Small intestine (tissue), 16 donors: ENCODE results near the gene LRIT2. TPM values are rescaled to one million over a fixed set of nuclear protein-coding genes. Genes with fewer than 3 reads are reported as not detected.

ENCODE experiments used
- DNase-seq, 2 donors: peaks; one replicate each; pipeline versions ENCODE4 v3.0.0 to v3.0.0-alpha.2; 2013
- FAIRE-seq: peaks from 2 replicates; lab custom pipeline; 2012; peaks lifted over from hg19 to GRCh38; lab: Jason Lieb, UNC
- H3K27ac ChIP-seq, 3 donors: one replicate each; pipeline ENCODE4 v1.5.1; 2013; ENCODE audit warnings: low read length in 2 of 3, mild to moderate bottlenecking in 2 of 3, control low read depth in 1 of 3, inconsistent platforms in 1 of 3, low read depth in 1 of 3, moderate library complexity in 1 of 3
- H3K27me3 ChIP-seq, 3 donors: one replicate each; pipeline ENCODE4 v1.6.1; 2013; ENCODE audit warnings: low read length in 3 of 3, inconsistent platforms in 1 of 3; ENCODE audit not compliant: control insufficient read depth in 3 of 3, insufficient read depth in 3 of 3
- H3K36me3 ChIP-seq, 3 donors: one replicate each; pipeline ENCODE4 v1.6.1; 2013; ENCODE audit warnings: low read length in 3 of 3, inconsistent platforms in 1 of 3, low read depth in 1 of 3, mild to moderate bottlenecking in 1 of 3, moderate library complexity in 1 of 3; ENCODE audit not compliant: control insufficient read depth in 3 of 3, insufficient read depth in 2 of 3
- H3K4me1 ChIP-seq, 3 donors: one replicate each; pipeline ENCODE4 v1.6.1; 2013; ENCODE audit warnings: low read length in 2 of 3, inconsistent platforms in 1 of 3, low read depth in 1 of 3, mild to moderate bottlenecking in 1 of 3, moderate library complexity in 1 of 3; ENCODE audit not compliant: control insufficient read depth in 3 of 3, insufficient read depth in 2 of 3
- H3K4me3 ChIP-seq, 3 donors: one replicate each; pipeline ENCODE4 v1.5.1; 2013; ENCODE audit warnings: low read length in 3 of 3, control low read depth in 1 of 3, inconsistent platforms in 1 of 3, low read depth in 1 of 3, mild to moderate bottlenecking in 1 of 3, moderate library complexity in 1 of 3
- H3K9me3 ChIP-seq, 2 donors: one replicate each; pipeline ENCODE4 v1.6.1; 2013; ENCODE audit warnings: low read depth in 1 of 2, low read length in 1 of 2; ENCODE audit not compliant: control insufficient read depth in 2 of 2, insufficient read depth in 1 of 2
- WGBS, 3 donors: extraction: QIAGEN DNeasy Blood & Tissue Kit; methylation state at CpG; one replicate each; pipeline ENCODE4 v1.1.7; 2013; 5-methylcytosine and 5-hydroxymethylcytosine counted together
- long read RNA-seq, 10 donors: transcript quantifications; one replicate each; lab custom pipeline, GENCODE V29; 2026
- polyA plus RNA-seq, 4 donors: library from polyadenylated mRNA; stranded (reverse) in 3 of 4; unstranded in 1 of 4; fragments of 200-250 nt in 3 of 4; fragments of 120-200 nt in 1 of 4; gene quantifications; one replicate each; pipeline versions ENCODE4 v1.2.1 to v1.2.3, GENCODE V29; 2013
- donor health status: healthy with polysubstance abuse.
- donor health status: control.
- donor health status: control.
- donor health status: Bipolar disorder and iron deficiency.
- donor health status: healthy.

LRIT2 gene, protein sequence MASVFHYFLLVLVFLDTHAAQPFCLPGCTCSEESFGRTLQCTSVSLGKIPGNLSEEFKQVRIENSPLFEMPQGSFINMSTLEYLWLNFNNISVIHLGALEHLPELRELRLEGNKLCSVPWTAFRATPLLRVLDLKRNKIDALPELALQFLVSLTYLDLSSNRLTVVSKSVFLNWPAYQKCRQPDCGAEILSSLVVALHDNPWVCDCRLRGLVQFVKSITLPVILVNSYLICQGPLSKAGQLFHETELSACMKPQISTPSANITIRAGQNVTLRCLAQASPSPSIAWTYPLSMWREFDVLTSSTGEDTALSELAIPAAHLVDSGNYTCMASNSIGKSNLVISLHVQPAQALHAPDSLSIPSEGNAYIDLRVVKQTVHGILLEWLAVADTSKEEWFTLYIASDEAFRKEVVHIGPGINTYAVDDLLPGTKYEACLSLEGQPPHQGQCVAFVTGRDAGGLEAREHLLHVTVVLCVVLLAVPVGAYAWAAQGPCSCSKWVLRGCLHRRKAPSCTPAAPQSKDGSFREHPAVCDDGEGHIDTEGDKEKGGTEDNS
- under 1 TPM in 1 of 4 donors, not detected in 3; 0.25 TPM for polyA plus RNA-seq
- long read RNA-seq, donor 1, result 0 reads
- long read RNA-seq, donor 2, result 0 reads
- long read RNA-seq, donor 3, result 0 reads
- long read RNA-seq, donor 4, result 0 reads
- long read RNA-seq, donor 5, result 0 reads
- long read RNA-seq, donor 6, result 0 reads
- long read RNA-seq, donor 7, result 0 reads
- long read RNA-seq, donor 8, result 0 reads
- long read RNA-seq, donor 9, result 0 reads
- long read RNA-seq, donor 10, result 0 reads

- H3K36me3 ChIP-seq, result no peaks in the 10 kb centered on the region
- peaks cover 0 to 2% (median 0%) of the 10 kb centered on the region in 3 donors for H3K27me3 ChIP-seq
- 61 to 72% (median 66%) methylated on average over 6 of the region's 6 CpGs for WGBS, 3 donors
- no peak within 1 kb of the TSS for H3K27ac ChIP-seq
- H3K4me1 ChIP-seq, result no peaks in the 10 kb centered on the region
- H3K9me3 ChIP-seq, result no peaks in the 10 kb centered on the region
- no peak for DNase-seq
- no peak within 1 kb of the TSS for H3K4me3 ChIP-seq
- FAIRE-seq, result no peak
These were observed at the start of gene LRIT2 for GRCh38 chr10:84225427-84226173. Gene LRIT2 (minus strand): TSS chr10:84225544. CDS start chr10:84225520, 24 bp downstream.

- Histone ChIP-seq H3K36me3 (no peaks in the 10 kb centered on the region), H3K4me1 (no peaks in the 10 kb centered on the region), H3K4me3 (no peak overlapping the region), H3K27me3 (no peaks in the 10 kb centered on the region), H3K27ac (peak overlapping the region in 1 of 3 donors; percentile 39), H3K9me3 (no peaks in the 10 kb centered on the region)
- FAIRE-seq (no peak), DNase-seq (peak; percentile 21 to 37)
- WGBS, 3 donors, result 6 to 34% (median 11%) methylated on average over 1 of the region's 1 CpG
These were observed 45.4 kb upstream of the LRIT2 start for GRCh38 chr10:84270708-84271107.

DNA sequence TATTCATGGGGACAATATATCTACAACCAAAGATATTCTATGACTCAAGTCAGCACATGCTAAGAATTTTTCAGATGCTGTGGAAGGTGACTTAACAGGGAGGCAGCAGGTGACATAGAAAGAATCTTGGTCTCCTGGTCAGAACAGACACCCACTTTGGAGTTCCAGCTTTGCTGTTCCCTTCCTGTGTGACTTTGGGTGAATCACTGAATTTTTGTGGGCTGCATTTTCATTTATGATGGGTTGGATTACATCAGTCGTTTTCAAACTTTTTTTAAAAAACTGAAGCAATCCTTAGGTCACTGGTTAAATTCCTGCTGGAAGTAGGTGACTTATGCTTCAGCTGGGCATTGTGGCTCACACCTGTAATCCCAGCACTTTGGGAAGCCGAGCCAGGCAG is 44.4 kb upstream of the LRIT2 start:
- Histone ChIP-seq H3K36me3 (no peaks in the 10 kb centered on the region), H3K9me3 (no peaks in the 10 kb centered on the region), H3K4me1 (no peaks in the 10 kb centered on the region), H3K27me3 (no peaks in the 10 kb centered on the region), H3K27ac (no peak overlapping the region), H3K4me3 (no peak overlapping the region)
- 38 to 65% (median 41%) methylated on average over 2 of the region's 2 CpGs for WGBS, 3 donors
- no peak for FAIRE-seq
- DNase-seq, result no peak

GRCh38 chr10:84269162-84269561 is 43.8 kb upstream of the LRIT2 start:
- no peaks in the 10 kb centered on the region for H3K9me3 ChIP-seq
- H3K4me1 ChIP-seq, result no peaks in the 10 kb centered on the region
- DNase-seq (no peak), FAIRE-seq (no peak)
- no peak overlapping the region for H3K4me3 ChIP-seq
- 68 to 83% (median 73%) methylated on average over 1 of the region's 1 CpG for WGBS, 3 donors
- no peak overlapping the region for H3K27ac ChIP-seq
- no peaks in the 10 kb centered on the region for H3K27me3 ChIP-seq
- H3K36me3 ChIP-seq, result no peaks in the 10 kb centered on the region

GRCh38 chr10:84267503-84268126 is 42.3 kb upstream of the LRIT2 start:
- no peaks in the 10 kb centered on the region for H3K9me3 ChIP-seq
- no peaks in the 10 kb centered on the region for H3K27me3 ChIP-seq
- 41 to 64% (median 63%) methylated on average over 7 of the region's 7 CpGs for WGBS, 3 donors
- H3K36me3 ChIP-seq, result no peaks in the 10 kb centered on the region
- DNase-seq (peak; percentile 16 to 38), FAIRE-seq (no peak)
- H3K4me1 ChIP-seq, result no peaks in the 10 kb centered on the region
- H3K27ac ChIP-seq, result no peak overlapping the region
- H3K4me3 ChIP-seq, result no peak overlapping the region

DNA sequence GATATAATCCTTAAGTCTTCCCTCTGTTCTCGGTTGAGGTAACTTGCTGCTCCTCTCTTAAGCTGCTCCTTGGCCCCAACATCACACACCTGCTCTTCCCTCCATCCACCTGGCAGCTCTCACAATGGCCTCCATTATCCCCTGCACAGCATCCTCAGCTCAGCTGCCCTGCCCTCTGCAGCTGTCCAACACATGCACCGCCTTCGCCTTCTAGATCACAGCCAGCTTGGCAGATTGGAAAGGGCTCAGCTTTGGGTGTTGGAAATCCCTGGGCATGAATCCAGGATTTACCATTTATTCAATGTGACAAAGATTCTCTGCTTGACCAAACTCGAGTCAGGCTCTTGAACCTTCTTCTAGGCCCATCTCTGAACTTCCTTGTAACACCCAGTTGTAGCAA is 40.1 kb upstream of the LRIT2 start:
- Histone ChIP-seq H3K36me3 (no peaks in the 10 kb centered on the region), H3K27ac (no peak overlapping the region), H3K4me1 (no peaks in the 10 kb centered on the region), H3K27me3 (no peaks in the 10 kb centered on the region), H3K9me3 (no peaks in the 10 kb centered on the region), H3K4me3 (no peak overlapping the region)
- WGBS, 3 donors, result 17 to 61% (median 44%) methylated on average over 4 of the region's 4 CpGs
- FAIRE-seq (no peak), DNase-seq (no peak)

DNA sequence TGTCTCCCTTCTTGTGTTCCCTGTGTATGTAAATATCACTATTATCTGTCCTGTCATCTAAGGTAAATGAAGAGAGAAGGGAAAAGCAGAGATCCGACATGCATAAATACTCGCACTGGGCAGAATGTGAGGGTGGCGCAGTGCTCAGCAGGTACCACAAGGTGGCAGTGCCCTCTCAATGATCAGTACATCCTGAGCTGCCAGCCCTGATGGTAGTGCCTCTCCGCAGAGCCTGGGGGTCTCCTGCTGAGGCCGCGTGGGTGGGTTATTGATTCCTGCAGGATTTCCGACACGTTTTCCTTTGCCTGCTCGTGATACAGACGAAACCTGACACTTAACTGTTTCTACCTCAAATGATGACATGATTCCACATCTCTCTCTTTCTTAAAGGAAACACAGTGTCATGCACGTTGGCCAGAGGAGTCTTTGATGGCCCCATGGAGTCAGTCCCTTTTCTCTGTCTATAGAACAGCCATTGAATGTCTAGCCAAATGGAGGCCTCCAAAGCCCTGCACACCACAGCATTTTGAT is 39.3 kb upstream of the LRIT2 start:
- no peak for FAIRE-seq
- H3K4me3 ChIP-seq, result no peak overlapping the region
- DNase-seq, result peak; percentile 50 to 56
- H3K4me1 ChIP-seq, result no peaks in the 10 kb centered on the region
- H3K36me3 ChIP-seq, result no peaks in the 10 kb centered on the region
- no peak overlapping the region for H3K27ac ChIP-seq
- 2 to 4% (median 3%) methylated on average over 11 of the region's 11 CpGs for WGBS, 3 donors
- no peaks in the 10 kb centered on the region for H3K9me3 ChIP-seq
- H3K27me3 ChIP-seq, result no peaks in the 10 kb centered on the region
